Activated T-cell treated with anti-CD3 and anti-CD28 coated beads for 48 hours (primary cell): ENCODE results near the gene HINFP.
"Not testable (repeated sequence)": the region's sequence is repeated elsewhere in the genome, so short reads cannot be mapped to it uniquely, and the experiment has no call there.

ENCODE experiments used
- DNase-seq: peaks from one replicate; pipeline ENCODE4 v3.0.0-alpha.2; 2020; ENCODE audit warnings: low read depth

Gene HINFP

DNA sequence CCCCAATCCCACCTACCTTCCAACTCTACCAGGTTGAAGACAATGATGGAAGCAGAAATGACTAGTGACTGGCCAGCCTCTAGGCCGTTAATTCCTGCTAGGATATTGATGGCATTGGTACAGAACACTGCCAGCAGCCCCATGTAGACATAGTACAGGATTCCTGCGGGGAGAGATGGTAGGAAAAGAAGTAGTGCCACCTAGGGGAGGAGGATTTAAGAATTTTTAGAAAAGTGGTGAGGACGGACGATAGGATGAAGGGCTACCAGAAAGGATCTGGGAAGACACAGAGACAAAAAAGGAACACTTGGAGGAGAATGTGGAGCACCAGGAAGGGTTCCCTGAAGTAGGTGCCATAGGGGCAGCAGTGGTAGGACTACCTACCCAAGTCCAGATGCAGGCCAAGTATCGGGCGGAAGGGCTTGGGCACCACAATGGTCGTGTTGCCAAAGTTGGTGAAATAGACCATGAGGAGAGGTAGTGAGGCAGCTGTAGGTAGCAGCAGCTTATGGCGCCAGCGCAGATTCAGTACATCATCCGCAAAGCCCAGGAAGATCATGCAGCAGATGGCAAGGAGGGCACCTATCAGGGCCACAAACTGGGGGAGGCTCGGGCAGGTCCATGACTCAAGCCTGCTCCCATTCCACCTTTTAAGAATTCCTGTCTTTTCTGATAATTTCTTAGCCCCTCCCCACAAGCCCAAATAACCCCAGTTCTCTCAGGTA, 21.0 kb upstream of the HINFP start:
- no peak for DNase-seq

DNA sequence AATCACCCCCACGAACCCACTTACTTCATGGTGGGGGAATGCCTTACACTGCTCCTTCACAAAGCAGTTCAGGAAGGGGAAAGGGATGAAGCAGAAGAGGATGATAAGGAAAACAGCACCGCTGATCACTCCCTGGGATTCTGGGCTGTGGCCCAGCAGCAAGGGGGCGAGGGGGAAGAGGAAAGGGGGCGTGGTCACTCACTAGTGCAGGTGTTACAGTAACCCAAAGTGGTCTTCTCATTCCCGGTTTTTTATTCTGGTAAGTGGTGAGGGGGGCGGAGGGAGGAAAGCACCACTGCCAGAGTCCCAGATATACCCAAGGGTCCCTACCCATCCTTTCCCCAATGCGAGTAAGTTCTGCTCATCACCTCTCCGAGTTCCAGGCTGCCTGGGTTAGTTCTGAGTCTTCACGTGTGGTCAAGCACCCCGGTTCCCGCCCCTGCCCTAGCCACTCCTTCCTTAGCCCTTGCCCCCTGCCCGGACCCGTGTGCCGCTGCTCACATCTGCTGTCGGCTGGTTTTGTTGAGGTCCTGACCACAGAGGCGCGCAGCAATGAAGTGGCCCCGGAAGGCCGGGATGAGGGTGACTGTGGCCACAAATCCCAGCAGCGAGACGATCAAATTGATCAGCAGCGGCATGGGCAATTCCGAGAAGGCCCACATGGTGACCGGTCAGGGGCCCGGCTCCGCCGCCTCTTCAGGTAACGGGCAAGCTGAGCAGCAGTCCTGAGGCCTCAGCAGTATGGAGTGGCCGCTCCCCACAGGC, 20.2 kb upstream of the HINFP start:
- DNase-seq: no peak

GRCh38 chr11:119101759-119102423, 19.5 kb upstream of the HINFP start, which contains the start of gene DPAGT1:
DPAGT1 (minus strand) TSS chr11:119101853; CDS start chr11:119101655, 198 bp downstream.
- DNase-seq: peak; percentile 77

DNA sequence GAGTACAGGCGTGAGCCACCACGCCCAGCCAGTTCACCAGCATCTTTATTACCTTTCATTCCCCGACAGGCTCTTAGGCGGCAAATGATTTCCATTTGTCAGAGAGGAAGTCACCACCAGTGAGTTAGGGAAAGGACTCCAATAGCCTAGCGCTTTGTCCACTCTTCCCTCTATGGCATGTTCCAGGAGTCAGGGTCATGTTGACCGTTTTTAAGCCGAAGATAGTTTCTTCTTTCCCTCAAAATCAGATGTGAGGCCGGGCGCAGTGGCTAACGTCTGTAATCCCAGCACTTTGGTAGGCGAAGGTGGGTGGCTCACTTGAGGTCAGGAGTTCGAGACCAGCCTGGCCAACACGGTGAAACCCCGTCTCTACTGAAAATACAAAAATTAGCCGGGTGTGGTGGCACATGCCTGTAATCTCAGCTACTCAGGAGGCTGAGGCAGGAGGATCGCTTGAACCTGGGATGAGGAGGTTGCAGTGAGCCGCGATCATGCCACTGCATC, 18.2 kb upstream of the HINFP start:
- DNase-seq: not testable (repeated sequence)

DNA sequence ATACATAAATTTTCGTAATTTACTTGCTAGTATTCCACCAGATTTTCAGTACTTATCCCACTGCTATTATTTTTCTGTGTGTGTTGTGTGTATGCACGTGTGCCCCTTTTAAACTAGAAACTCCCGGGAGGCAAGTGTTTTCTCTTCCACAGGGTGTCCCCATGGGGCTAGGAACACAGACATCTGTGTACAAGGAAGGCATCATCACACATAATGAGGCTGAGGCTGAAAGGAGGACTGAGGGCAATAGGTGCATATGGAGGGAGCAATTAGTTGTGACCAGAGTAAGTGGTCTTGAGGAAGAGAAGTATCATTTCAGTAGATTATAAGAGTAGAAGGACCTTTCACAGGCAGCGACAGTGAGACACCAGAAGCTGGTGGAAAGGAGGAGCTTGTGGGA, 17.6 kb upstream of the HINFP start:
- no peak for DNase-seq

DNA sequence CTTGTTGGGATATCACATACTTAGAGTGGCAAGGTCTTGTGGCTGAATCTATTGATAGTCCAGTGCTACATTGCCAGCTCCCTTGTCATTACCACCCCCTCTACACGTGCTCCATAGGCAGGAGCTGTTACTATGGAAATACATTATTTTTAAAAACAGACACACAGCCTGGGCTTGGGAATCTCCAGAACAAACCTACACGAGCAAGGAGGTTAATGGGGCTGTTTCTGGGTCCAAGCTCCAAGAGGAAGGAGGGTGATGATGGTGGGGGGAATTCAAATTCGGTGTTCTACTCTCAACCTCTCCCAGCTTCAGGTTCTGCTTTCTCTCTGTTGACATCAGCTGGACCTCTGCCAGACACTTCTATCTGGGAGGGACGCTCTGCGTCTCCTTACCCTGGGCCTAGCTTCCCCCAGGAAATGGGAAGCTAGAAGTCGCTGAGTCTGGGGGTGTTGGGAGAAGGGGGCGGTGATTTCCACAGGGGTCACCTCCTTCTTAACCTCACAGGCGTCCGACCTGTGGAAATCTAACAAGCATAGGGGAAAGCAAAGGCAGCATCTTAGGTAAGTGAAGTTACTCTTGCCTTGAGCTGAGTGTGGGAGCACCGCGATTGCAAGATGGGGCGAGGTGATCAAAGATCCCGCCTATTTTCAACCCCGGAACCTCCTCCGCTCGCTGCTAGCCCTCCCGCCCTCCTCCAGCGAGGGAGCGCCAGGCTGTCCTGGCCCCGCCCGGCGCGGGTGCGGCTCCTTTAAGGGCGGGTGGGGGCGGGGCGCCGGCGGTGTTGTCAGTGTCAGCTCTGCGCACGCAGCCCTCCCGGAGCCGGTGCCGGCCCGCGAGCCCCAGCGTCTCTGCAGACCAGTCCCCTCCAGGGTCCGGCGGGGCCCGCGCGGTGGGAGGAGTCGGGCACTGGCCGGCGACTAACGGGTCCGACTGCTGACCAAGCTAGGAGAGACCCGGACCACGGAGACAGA, 14.5 kb upstream of the HINFP start, which contains the start of gene C2CD2L:
C2CD2L (plus strand) TSS at position 781 of the 974 bp plus-strand sequence. CDS start 398 bp downstream, outside the sequence.
- DNase-seq: peak; percentile 91

- no peak for DNase-seq
Measured at GRCh38 chr11:119107538-119108145, 13.7 kb upstream of the HINFP start.

- DNase-seq: no peak
Measured at GRCh38 chr11:119108146-119108856, 13.1 kb upstream of the HINFP start.

- DNase-seq: no peak
Measured at GRCh38 chr11:119108857-119109221, 12.5 kb upstream of the HINFP start.

- no peak for DNase-seq
Measured at GRCh38 chr11:119109843-119110242, 11.5 kb upstream of the HINFP start.

GRCh38 chr11:119110439-119110838, 10.9 kb upstream of the HINFP start:
- DNase-seq: no peak

DNA sequence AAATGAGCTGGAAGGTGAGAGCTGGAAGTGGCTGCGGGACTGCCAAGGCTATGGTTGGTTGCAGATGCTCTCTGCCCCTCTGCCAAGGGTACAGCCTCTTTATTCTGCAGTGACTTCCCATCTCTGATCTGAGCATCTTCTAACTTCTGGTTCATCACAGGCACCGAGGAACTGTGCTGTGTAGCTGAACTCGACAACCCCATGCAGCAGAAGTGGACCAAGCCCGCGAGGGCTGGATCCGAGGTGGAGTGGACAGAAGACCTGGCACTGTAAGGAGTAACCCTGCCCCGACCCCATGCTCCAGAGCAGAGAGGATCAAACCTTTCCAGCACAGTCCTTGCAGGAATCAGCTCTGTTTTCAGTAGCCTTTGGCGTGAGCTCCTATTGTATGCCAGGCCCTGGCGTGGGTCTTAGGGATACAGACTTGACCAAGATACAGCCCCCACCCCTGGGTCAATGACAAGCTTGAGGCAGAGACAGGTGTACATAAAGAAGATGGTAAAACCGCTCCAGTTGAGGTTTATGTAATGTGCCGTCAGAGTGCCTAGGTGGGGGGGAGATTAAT, 9.9 kb upstream of the HINFP start:
- no peak for DNase-seq

DNA sequence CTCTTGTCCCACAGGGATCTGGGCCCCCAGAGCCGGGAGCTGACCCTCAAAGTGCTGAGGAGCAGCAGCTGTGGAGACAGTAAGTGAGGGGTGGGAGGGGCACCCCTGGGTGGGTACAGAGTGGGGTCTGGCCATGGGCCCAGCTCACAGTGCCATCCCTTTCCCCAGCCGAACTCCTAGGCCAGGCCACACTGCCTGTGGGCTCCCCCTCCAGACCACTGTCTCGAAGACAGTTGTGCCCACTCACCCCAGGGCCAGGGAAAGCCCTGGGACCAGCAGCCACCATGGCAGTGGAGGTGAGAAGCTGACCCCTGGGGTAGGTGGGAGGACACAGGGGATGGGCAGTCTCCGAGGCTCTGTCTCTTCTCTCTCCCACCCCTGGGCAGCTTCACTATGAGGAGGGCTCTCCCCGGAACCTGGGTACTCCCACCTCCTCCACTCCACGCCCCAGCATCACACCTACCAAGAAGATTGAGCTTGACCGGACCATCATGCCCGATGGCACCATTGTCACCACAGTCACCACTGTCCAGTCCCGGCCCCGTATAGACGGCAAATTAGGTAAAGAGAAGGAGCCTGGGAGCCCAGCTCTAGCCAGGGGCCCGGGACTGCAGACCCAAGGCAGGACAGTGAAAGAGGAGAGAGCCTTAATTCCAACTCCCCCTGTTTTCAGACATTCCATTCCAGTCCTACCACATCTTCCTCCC, 8.9 kb upstream of the HINFP start:
- DNase-seq: no peak

DNA sequence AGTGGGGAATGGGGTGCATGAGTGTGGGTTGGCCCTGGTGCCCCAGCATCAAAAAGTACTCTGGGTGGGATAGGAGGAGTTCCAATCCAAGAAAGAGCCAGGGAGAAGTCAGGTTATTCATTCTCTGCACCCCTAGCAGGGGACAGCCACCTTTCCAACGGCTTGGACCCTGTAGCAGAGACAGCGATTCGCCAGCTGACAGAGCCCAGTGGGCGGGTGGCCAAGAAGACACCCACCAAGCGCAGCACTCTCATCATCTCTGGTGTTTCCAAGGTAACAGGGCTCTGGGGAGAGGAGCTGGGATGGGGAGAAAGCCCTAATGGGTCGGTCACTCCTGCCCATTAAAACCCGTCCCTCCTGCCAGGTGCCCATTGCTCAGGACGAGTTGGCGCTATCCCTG, 7.7 kb upstream of the HINFP start:
- DNase-seq: no peak

DNA sequence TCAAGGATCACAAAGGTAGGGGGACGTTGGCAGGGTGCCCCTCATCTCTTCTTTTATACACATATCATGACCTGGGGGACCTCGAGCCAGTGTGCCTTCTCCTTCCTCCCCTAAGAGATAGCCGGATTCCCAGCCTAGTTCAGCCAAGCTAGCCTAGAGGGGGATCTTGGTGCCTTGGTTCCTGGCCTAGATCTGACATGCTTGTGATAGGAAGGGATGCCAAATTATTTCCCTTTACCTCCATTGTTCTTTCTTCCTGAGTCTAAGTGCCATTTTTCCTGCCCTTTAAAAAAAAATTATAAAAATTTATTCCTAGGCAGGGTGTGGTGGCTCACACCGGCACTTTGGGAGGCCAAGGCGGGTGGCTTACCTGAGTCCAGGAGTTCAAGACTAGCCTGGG, 7.0 kb upstream of the HINFP start:
- DNase-seq: no peak

DNA sequence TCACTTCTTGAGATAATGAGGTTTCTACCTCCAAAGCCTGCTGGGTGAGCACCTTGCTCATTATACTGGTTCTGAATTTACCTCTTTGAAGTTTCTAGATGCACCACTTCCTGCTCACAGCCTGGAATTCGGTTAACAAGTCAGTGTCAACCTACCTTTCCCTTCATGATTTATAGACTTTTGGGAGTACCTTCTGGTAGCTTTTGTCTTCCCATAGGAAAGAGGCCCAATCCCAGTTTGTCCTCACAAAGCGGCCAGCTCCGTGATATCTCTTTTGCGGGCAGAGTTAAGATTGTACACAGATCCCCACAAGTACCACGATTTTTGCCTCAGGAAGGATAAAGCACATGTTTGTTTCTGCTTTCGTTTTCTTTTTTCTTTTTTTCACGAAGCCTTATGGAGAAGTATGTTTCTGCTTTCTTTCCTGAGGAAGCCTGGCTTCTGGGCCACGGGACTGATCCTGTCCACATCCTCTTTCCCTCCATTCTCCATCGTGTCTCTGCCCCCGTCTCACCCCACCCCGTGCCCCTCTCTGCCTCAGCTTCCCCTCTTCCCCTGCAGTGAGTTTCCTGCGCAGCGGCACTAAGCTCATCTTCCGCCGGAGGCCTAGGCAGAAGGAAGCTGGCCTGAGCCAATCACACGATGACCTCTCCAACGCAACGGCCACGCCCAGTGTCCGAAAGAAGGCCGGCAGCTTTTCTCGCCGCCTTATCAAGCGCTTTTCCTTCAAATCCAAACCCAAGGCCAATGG, 5.7 kb upstream of the HINFP start:
- no peak for DNase-seq

DNA sequence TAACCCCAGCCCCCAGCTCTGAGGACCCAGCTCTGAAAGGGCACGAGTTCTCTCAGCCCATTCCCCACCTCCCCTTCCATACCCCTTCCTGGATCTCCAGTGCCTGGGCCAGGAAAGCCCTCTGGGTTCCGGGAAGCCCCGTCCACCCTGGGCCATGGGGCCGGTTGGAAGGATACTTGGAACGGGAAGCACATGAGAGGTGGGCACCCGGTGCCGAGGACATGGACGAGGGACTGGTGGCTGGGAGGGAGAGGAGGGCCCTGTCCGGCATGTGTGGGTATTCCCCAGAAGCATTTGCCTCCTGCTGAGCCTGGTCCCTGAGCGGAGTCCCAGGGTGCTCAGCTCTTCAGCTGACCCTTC, 5.2 kb upstream of the HINFP start:
- DNase-seq: no peak

- DNase-seq: no peak
Measured at GRCh38 chr11:119116601-119117000, 4.8 kb upstream of the HINFP start.
